Kidney (tissue), 14 donors: ENCODE data around the gene FRZB. TPM values are rescaled to one million over a fixed set of nuclear protein-coding genes. Genes with fewer than 3 reads are reported as not detected.

Experiments
- DNase-seq, 5 donors: peaks; one replicate each; pipeline ENCODE4 v3.0.0-alpha.2; 2013 to 2020
- FAIRE-seq: peaks from 2 replicates; lab custom pipeline; 2012; peaks lifted over from hg19 to GRCh38; lab: Jason Lieb, UNC
- H3K27ac ChIP-seq, 2 donors: one replicate each; pipeline ENCODE4 v1.7.0; 2013; ENCODE audit warnings: low read depth in 2 of 2, low read length in 2 of 2, inconsistent platforms in 1 of 2
- H3K27me3 ChIP-seq: one replicate; pipeline ENCODE4 v1.7.1; 2013; ENCODE audit warnings: low read length, inconsistent platforms; ENCODE audit not compliant: control insufficient read depth, insufficient read depth
- H3K36me3 ChIP-seq, 3 donors: one replicate each; pipeline versions ENCODE4 v1.7.0 to v1.7.1; 2013; ENCODE audit warnings: low read length in 3 of 3, control low read depth in 1 of 3, inconsistent platforms in 1 of 3; ENCODE audit not compliant: insufficient read depth in 3 of 3, control insufficient read depth in 2 of 3
- H3K4me1 ChIP-seq, 3 donors: one replicate each; pipeline versions ENCODE4 v1.7.0 to v1.7.1; 2013; ENCODE audit warnings: low read length in 3 of 3, inconsistent platforms in 1 of 3, low read depth in 1 of 3; ENCODE audit not compliant: control insufficient read depth in 2 of 3, insufficient read depth in 2 of 3
- H3K4me3 ChIP-seq, 3 donors: one replicate each; pipeline versions ENCODE4 v1.7.0 to v1.8.1; 2013; ENCODE audit warnings: low read length in 3 of 3, control low read depth in 1 of 3, inconsistent platforms in 1 of 3
- H3K9ac ChIP-seq, 3 donors: one replicate each; pipeline versions ENCODE4 v1.7.0 to v1.7.1; 2013; ENCODE audit warnings: low read length in 3 of 3, control low read depth in 1 of 3, inconsistent platforms in 1 of 3
- H3K9me3 ChIP-seq, 3 donors: one replicate each; pipeline versions ENCODE4 v1.7.0 to v1.7.1; 2013; ENCODE audit warnings: low read length in 3 of 3, control low read depth in 1 of 3, inconsistent platforms in 1 of 3; ENCODE audit not compliant: control insufficient read depth in 2 of 3, insufficient read depth in 1 of 3
- CTCF ChIP-seq: IDR thresholded peaks from 3 replicates; pipeline ENCODE4 v1.5.1; 2012; ENCODE audit warnings: mild to moderate bottlenecking, moderate library complexity, borderline replicate concordance; ENCODE audit not compliant: insufficient read depth; ENCODE audit errors: extremely low read depth
- intact Hi-C: fragments of 100-400 bp; cut with DNase I; formaldehyde crosslinking; loops from one replicate; pipeline ENCODE4 v1.11.1; 2022
- polyA plus RNA-seq: library from polyadenylated mRNA; stranded (reverse); fragments of 350-450 nt; fragmentation: Illumina TruSeq; extraction: RNeasy Lipid Tissue Mini Kit (QIAGEN cat#74804); gene quantifications from one replicate; pipeline ENCODE4 v1.2.3, GENCODE V29; 2014; ENCODE audit warnings: low read depth, low replicate concordance; ENCODE audit not compliant: insufficient read depth
- total RNA-seq: library from RNA; stranded (reverse); fragmentation: NEBNext Ultra II Directional; extraction: Animal tissue kit (Norgen Biotek cat#: 25700); gene quantifications from one replicate; pipeline ENCODE4 v1.2.1, GENCODE V29; 2021
- donor health status: control.
- donor health status: control.
- donor health status: control.
- donor health status: control.
- donor health status: control.
- donor health status: DM: yes; HTN: yes; CAD: no.
- donor health status: Normal renal cell carcinoma (clear cell type).

Gene FRZB
- total and polyA plus RNA-seq, 2 donors from 2014 or later, result 12.9 to 21.3 TPM

- peaks cover 0 to 8% (median 2%) of the 10 kb centered on the region in 3 donors for H3K4me1 ChIP-seq
- no peaks in the 10 kb centered on the region for H3K27me3 ChIP-seq
- intact Hi-C loops, result no loop called here
- no peak overlapping the region for H3K27ac ChIP-seq
- peaks cover 0 to 16% (median 2%) of the 10 kb centered on the region in 3 donors for H3K36me3 ChIP-seq
- H3K9ac ChIP-seq, result no peak overlapping the region
- DNase-seq (no peak), FAIRE-seq (no peak)
- H3K4me3 ChIP-seq, result no peak overlapping the region
- H3K9me3 ChIP-seq, result no peaks in the 10 kb centered on the region
- no peak for TF ChIP-seq CTCF
Observed at GRCh38 chr2:182911813-182912517, 45.5 kb upstream of the FRZB start.

GRCh38 chr2:182910965-182911364 lies 44.5 kb upstream of the FRZB start:
- H3K4me1 ChIP-seq, result peaks cover 0 to 8% (median 2%) of the 10 kb centered on the region in 3 donors
- H3K9ac ChIP-seq, result no peak overlapping the region
- no peak for DNase-seq
- H3K27me3 ChIP-seq, result no peaks in the 10 kb centered on the region
- H3K36me3 ChIP-seq, result peaks cover 0 to 16% (median 0%) of the 10 kb centered on the region in 3 donors
- TF ChIP-seq CTCF, result no peak
- intact Hi-C loops, result no loop called here
- H3K9me3 ChIP-seq, result no peaks in the 10 kb centered on the region
- H3K27ac ChIP-seq, result no peak overlapping the region
- FAIRE-seq, result no peak
- no peak overlapping the region for H3K4me3 ChIP-seq

GRCh38 chr2:182907081-182907830 lies 40.8 kb upstream of the FRZB start:
- H3K4me1 ChIP-seq, result peaks cover 0 to 2% (median 2%) of the 10 kb centered on the region in 3 donors
- no peaks in the 10 kb centered on the region for H3K9me3 ChIP-seq
- DNase-seq, result no peak
- no peak for FAIRE-seq
- no peaks in the 10 kb centered on the region for H3K27me3 ChIP-seq
- no peak overlapping the region for H3K27ac ChIP-seq
- intact Hi-C loops, result no loop called here
- peaks cover 0 to 5% (median 0%) of the 10 kb centered on the region in 3 donors for H3K36me3 ChIP-seq
- no peak overlapping the region for H3K9ac ChIP-seq
- no peak overlapping the region for H3K4me3 ChIP-seq
- TF ChIP-seq CTCF, result no peak
